Measurements from ENCODE around the gene CSKMT.
A peak's percentile ranks its signal among the peaks of the same experiment; 100 is the strongest.

The CSKMT gene

DNA sequence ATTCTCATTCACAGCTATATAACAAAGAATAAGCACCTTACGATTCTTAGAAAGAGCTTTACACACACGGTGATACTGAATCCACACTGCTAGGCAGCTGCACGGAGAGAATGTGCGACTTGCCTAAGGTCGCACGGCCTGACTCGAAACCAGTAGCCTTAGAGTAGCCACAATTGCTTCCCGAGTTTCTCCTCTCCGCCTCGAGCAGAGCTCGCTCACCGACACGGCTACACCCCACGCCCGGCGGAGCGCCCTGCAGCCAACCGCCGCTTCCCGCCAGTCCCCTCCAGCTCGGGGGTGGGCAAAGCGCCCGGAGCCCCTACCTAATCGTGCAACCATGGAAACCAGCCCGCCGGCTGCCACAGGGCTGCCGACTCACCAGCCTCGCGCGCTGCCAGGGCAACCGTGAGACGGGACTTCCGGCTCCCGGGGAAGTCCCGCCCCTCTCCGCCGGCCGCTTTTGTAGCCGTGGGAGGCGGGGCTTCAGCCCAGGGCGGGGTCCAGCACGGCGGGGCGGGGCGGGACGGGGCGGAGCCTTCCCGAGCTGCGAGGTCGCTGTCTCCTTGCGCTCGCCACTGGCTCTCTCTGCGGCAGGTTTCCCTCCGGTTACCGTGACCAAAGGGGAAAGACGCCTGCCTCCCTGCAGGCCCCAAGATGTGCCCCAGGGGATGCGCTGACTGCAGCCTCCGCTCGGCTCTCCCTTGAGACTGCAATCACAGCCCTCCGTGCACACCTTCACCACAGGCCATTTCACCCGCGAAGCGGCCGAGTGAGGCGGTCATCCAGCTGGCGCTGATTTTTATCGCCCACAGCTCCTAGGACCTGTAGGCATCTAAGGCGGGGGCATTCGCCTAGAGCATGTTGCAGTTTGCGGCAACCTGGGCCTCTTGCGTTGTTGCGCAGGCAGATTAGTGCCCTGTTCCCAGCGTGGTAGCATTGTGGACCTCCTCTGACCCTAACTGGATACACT, 41.1 kb downstream of the CSKMT start:
- H3K9ac ChIP-seq (ENCODE audit: low read length), result peak overlapping the region; percentile 56
- no peaks in the 10 kb centered on the region for H4K20me1 ChIP-seq (ENCODE audit: low read depth, low read length)
- H2AFZ ChIP-seq (ENCODE audit: low read depth, low read length, severe bottlenecking), result peak overlapping the region; percentile 37
- H3K4me2 ChIP-seq (ENCODE audit: low read depth, low read length, poor library complexity, severe bottlenecking), result peak overlapping the region; percentile 69
- no peak overlapping the region for H3K27ac ChIP-seq (ENCODE audit: low read depth, low read length)
- no peaks in the 10 kb centered on the region; the same call in 1 of the 2 replicates for H3K36me3 ChIP-seq (ENCODE audit: low read length)
- H3K79me2 ChIP-seq (ENCODE audit: insufficient read depth, low read length), result no peaks in the 10 kb centered on the region
- no peaks in the 10 kb centered on the region for H3K27me3 ChIP-seq (ENCODE audit: low read length)
- H3F3A ChIP-seq (ENCODE audit: insufficient read depth), result peaks cover 12% of the 10 kb centered on the region; the same call in 1 of the 2 replicates
- no peaks in the 10 kb centered on the region for H3K9me3 ChIP-seq (ENCODE audit: insufficient read depth, low read length)
- H3K9me2 ChIP-seq (replicated peaks; ENCODE audit: insufficient read depth, low read length), result no peaks in the 10 kb centered on the region
- no peak for TF ChIP-seq EZH2phosphoT487 (conservative IDR thresholded peaks at IDR 0.05; ENCODE audit: low read length)
- TF ChIP-seq, protein P1, sequence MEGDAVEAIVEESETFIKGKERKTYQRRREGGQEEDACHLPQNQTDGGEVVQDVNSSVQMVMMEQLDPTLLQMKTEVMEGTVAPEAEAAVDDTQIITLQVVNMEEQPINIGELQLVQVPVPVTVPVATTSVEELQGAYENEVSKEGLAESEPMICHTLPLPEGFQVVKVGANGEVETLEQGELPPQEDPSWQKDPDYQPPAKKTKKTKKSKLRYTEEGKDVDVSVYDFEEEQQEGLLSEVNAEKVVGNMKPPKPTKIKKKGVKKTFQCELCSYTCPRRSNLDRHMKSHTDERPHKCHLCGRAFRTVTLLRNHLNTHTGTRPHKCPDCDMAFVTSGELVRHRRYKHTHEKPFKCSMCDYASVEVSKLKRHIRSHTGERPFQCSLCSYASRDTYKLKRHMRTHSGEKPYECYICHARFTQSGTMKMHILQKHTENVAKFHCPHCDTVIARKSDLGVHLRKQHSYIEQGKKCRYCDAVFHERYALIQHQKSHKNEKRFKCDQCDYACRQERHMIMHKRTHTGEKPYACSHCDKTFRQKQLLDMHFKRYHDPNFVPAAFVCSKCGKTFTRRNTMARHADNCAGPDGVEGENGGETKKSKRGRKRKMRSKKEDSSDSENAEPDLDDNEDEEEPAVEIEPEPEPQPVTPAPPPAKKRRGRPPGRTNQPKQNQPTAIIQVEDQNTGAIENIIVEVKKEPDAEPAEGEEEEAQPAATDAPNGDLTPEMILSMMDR (IDR thresholded peaks at IDR 0.05; ENCODE audit: insufficient read depth, low read length, poor library complexity, severe bottlenecking), result no peak
- peak overlapping the region; percentile 60 for H3K4me3 ChIP-seq (ENCODE audit: insufficient read depth, low read length, poor library complexity, severe bottlenecking)

DNA sequence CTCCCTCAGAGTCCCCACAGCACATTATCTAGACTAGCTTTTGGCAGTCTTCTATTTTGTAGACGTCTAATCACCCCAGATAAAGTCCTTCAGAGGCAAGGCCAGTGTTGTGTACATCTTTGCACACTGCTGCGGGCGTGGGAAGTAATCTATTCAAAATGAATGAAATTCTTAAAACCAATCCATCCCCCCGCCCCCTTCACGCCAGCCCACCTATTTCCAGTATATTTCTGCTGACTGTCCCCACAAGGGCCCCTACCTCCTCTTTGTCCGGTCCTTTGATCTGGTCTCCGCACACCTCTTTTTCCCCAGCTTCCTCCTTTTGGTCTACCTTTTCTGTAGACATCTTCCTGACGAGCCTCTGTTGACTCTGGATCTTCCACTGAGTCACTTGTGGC, 41.7 kb downstream of the CSKMT start:
- Histone ChIP-seq H3F3A (ENCODE audit: insufficient read depth) (peaks cover 12% of the 10 kb centered on the region; the same call in 1 of the 2 replicates), H3K36me3 (ENCODE audit: low read length) (peaks cover 4% of the 10 kb centered on the region), H4K20me1 (ENCODE audit: low read depth, low read length) (no peaks in the 10 kb centered on the region), H3K4me3 (ENCODE audit: insufficient read depth, low read length, poor library complexity, severe bottlenecking) (no peak overlapping the region), H2AFZ (ENCODE audit: low read depth, low read length, severe bottlenecking) (no peak overlapping the region), H3K27ac (ENCODE audit: low read depth, low read length) (no peak overlapping the region), H3K79me2 (ENCODE audit: insufficient read depth, low read length) (no peaks in the 10 kb centered on the region), H3K9ac (ENCODE audit: low read length) (peak overlapping the region; percentile 56; the same call in 1 of the 2 replicates), H3K9me2 (replicated peaks; ENCODE audit: insufficient read depth, low read length) (no peaks in the 10 kb centered on the region), H3K4me2 (ENCODE audit: low read depth, low read length, poor library complexity, severe bottlenecking) (peak overlapping the region; percentile 69), H3K9me3 (ENCODE audit: insufficient read depth, low read length) (no peaks in the 10 kb centered on the region), H3K27me3 (ENCODE audit: low read length) (no peaks in the 10 kb centered on the region)
- TF ChIP-seq, protein P1 (IDR thresholded peaks at IDR 0.05; ENCODE audit: insufficient read depth, low read length, poor library complexity, severe bottlenecking), result no peak
- TF ChIP-seq EZH2phosphoT487 (conservative IDR thresholded peaks at IDR 0.05; ENCODE audit: low read length), result no peak

DNA sequence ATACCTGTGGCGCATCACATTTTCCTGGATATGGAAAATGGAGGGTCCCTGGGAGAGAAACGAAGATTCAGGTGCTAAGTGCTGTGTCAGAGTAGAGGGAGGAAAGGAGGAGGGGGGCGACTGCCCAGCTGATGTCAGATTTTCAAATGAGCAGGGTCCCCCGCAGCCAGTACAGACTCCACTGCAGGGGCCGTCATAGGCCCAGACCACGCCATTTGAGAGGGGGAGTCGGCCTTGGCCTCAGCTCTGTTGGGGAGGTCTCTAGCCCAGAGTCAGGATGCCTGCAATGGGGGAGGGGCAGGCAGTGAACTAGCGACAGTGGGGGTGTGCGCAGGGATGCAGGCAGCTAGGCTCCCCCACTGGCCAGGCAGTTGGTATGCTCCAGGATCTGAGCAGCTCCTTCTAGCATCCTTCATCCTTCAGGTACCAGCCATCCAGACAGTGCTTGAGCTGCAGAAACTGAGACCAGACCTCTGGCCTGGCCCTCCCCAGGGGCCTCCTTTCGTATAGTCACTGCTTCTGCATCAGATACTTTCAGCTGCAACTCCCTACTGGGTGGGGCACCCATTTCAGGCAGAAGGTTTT, 42.3 kb downstream of the CSKMT start, which contains the start of the genes BSCL2 and GNG3:
Gene BSCL2 (minus strand): TSS at position 148 of the 585 bp plus-strand sequence. CDS start 229 bp downstream, outside the sequence.
Gene GNG3 (plus strand): TSS at position 400 of the 585 bp plus-strand sequence. CDS start 620 bp downstream, outside the sequence.
- H3F3A ChIP-seq (ENCODE audit: insufficient read depth), result peaks cover 13% of the 10 kb centered on the region; the same call in 1 of the 2 replicates

More for the DNA sequence above, 42.3 kb downstream of the CSKMT start, which contains the start of the genes BSCL2 and GNG3:
- Histone ChIP-seq H3K27me3 (ENCODE audit: low read length) (no peaks in the 10 kb centered on the region), H4K20me1 (ENCODE audit: low read depth, low read length) (no peaks in the 10 kb centered on the region), H3K27ac (ENCODE audit: low read depth, low read length) (no peak within 1 kb of the TSS), H3K36me3 (ENCODE audit: low read length) (peaks cover 4% of the 10 kb centered on the region), H3K79me2 (ENCODE audit: insufficient read depth, low read length) (no peaks in the 10 kb centered on the region), H3K4me2 (ENCODE audit: low read depth, low read length, poor library complexity, severe bottlenecking) (peak within 1 kb of the TSS; percentile 69), H3K9me2 (replicated peaks; ENCODE audit: insufficient read depth, low read length) (no peaks in the 10 kb centered on the region), H3K4me3 (ENCODE audit: insufficient read depth, low read length, poor library complexity, severe bottlenecking) (peak within 1 kb of the TSS; percentile 31), H2AFZ (ENCODE audit: low read depth, low read length, severe bottlenecking) (no peak within 1 kb of the TSS), H3K9me3 (ENCODE audit: insufficient read depth, low read length) (no peaks in the 10 kb centered on the region), H3K9ac (ENCODE audit: low read length) (peak within 1 kb of the TSS; percentile 56)
- TF ChIP-seq EZH2phosphoT487 (conservative IDR thresholded peaks at IDR 0.05; ENCODE audit: low read length), result no peak
- TF ChIP-seq, protein P1 (IDR thresholded peaks at IDR 0.05; ENCODE audit: insufficient read depth, low read length, poor library complexity, severe bottlenecking), result no peak

All from SU-DHL-6 (cell line).